B cell (primary cell): ENCODE results near the gene TMEM247.

ENCODE experiments used
- EZH2 ChIP-seq: IDR thresholded peaks from 2 replicates; pipeline ENCODE4 v1.6.1; 2012; ENCODE audit warnings: borderline replicate concordance, low read depth, mild to moderate bottlenecking, moderate library complexity, low read length; ENCODE audit not compliant: insufficient read depth, poor library complexity, severe bottlenecking
- TF ChIP-seq, protein P1 (sequence below): fragments of 200-600 bp; IDR thresholded peaks from one replicate; pipeline ENCODE4 v1.8.0; 2022; ENCODE audit warnings: antibody characterized with exemption, mild to moderate bottlenecking

DNA sequence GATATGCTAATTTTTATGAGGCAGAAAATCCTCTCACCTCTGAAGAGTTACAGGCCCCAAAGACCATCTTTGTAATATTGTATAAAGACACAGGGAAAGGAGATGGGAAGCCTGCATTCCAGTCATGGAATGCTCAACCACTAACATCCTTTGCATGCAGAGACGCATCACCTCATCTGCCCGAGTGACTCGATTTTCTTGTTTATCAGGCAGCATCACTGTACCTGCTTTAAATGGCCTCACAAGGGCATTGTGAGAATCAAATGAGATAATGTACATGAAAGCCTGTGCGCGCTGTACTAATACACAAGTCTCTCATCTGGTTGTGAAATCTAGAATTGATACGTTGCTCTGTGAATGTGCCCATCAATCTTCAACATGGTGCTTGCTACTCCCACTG is 10.2 kb upstream of the TMEM247 start:
- TF ChIP-seq, protein P1, sequence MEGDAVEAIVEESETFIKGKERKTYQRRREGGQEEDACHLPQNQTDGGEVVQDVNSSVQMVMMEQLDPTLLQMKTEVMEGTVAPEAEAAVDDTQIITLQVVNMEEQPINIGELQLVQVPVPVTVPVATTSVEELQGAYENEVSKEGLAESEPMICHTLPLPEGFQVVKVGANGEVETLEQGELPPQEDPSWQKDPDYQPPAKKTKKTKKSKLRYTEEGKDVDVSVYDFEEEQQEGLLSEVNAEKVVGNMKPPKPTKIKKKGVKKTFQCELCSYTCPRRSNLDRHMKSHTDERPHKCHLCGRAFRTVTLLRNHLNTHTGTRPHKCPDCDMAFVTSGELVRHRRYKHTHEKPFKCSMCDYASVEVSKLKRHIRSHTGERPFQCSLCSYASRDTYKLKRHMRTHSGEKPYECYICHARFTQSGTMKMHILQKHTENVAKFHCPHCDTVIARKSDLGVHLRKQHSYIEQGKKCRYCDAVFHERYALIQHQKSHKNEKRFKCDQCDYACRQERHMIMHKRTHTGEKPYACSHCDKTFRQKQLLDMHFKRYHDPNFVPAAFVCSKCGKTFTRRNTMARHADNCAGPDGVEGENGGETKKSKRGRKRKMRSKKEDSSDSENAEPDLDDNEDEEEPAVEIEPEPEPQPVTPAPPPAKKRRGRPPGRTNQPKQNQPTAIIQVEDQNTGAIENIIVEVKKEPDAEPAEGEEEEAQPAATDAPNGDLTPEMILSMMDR, result no peak
- TF ChIP-seq EZH2, result no peak
